CD4-positive, alpha-beta T cell treated with Interleukin-21 for 1 hour (primary cell): ENCODE measurements around the gene CES5A.
"Not testable (repeated sequence)": the region's sequence is repeated elsewhere in the genome, so short reads cannot be mapped to it uniquely, and the experiment has no call there.

ENCODE experiments used
- DNase-seq: peaks from one replicate; pipeline ENCODE4 v3.0.0-alpha.2; 2020

The CES5A gene

DNA sequence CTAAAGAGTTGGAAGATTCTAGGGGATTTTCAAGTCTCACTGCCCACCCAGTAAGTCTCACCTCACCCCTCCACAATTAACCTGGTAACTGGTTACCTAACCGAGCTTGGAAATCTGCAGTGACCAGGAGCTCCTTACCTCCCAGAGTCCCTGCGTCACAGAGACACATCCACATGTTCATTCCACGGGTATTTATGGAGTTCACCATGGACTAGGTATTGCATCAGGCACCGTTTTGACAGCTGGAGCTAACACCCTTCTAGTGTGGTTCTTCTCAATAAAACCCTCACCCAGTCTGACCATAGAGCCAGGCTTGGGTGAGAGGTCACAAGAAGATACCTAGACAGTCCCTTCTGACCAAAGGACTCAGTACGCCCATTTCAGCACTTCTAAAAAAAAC, 2.1 kb downstream of the CES5A start:
- no peak for DNase-seq

DNA sequence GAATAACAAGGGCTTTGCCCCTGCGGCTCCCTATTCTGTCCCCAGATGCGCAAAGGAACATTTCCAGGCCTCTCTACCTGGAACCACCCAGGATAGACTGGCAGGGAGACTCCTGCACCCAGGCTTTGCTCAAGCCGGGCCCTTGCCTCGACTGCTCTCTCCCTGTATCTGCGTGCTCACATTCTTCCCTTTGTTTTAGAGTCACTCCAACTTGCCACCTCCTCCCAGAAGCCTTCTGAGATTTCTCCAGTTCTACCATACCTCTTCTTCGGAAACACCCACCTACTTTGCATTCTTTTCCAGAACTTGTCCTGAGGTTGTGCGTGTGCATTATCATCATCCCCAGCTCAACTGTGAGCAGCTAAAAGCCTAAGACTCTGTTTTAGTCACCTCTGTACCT, 3.0 kb downstream of the CES5A start:
- DNase-seq: no peak

DNA sequence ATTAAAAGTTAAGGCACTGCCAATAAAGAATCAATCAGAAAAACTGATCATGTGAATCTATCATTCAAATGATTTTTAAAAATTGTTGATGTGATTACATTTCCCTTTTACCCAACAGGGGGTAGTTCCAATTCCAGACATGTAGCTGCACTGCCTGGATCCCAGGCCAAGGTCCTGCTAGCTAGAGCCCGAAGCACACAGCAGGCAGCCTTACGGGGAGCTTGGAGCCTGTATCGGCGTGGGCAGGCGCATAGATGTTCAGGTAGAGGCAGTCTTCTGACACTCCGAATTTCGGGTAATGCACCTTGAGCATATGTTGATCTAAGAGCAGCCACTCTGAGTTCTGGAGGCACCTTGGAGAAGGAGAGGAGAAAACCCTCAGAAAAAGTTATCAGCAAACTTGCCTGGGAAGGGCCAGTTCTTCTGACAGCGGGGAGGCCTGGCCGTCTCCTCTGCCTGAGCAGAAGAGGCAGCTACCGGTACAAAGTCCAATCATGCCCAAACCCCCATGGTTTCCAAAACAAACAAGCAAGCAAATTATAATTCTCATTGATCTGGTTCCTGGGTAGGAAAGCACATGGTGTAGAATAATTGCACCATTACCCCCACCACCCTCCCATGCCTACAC, 3.6 kb downstream of the CES5A start:
- DNase-seq: no peak

DNA sequence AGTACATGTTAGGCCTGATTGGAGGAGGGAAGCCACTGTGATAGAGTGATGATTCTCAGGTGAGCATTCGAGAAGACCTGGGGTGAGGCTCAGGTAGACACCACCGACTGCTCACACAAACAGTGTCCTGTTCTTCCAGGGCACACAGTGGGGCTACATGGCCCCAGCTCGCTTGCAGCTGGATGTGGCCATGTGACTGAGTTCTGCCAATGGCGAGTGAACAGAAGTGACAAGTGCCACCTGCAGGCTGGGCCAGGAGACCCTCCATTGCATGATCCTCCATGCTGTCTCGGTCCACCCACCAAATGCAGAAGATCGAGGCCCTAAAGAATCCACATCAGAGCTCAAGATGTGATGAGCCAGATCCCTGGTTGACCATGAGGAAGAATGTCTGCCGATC, 6.2 kb downstream of the CES5A start:
- no peak for DNase-seq

DNA sequence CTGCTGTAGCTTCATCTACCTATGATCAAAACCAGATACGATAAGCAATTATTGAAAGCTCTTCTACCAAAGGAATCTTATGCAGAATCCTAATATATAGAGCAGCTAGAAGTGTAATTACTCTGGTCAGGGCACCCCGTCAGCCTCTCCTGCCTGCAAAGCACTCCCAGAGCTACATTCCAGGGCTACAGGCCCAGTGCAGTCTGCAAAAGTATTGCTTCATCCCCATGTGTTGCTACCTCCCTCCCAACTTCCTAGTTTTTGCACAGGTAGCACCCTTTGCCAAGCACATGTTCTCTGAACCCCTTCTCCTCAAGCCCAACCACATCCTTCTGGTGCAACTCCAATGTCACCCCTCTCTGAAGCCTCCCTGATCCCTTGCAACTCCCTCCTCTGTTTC, 7.0 kb downstream of the CES5A start:
- no peak for DNase-seq

DNA sequence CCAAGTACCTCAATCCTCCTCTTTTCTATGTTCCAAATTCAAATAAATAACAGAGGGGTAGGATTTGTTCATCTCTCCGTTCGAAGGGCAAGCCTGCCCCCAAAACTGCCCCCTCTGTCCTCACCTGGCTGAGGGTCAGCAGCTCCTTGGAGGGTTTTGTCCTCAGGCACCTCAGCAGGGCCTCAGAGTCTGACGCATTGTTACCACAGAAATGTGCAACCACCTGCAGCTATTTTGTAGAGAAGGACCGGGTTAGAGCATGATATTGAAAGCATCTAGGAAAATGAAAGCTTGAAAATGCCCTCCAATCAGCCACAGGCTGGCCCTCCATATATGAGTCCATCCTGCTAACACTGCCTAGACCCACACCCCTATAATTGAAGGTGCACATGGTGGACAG, 13.9 kb downstream of the CES5A start:
- DNase-seq: no peak

DNA sequence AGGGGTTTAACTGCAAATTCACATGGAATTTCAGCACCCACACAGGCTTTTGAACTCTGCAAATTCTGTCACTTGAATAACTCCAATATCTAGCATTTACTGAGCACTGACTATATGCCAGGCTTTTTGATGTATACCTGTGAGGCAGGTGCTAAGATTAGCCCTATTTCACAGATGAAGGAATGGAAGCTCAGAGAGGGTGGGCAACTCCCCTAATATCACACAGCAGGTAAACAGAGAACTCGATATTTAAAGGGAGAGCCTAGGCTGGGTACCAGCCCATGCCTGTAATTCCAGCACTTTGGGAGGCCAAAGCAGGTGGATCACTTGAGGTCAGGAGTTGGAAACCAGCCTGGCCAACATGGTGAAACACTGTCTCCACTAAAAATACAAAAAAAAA, 17.5 kb downstream of the CES5A start:
- not testable (repeated sequence) for DNase-seq

DNA sequence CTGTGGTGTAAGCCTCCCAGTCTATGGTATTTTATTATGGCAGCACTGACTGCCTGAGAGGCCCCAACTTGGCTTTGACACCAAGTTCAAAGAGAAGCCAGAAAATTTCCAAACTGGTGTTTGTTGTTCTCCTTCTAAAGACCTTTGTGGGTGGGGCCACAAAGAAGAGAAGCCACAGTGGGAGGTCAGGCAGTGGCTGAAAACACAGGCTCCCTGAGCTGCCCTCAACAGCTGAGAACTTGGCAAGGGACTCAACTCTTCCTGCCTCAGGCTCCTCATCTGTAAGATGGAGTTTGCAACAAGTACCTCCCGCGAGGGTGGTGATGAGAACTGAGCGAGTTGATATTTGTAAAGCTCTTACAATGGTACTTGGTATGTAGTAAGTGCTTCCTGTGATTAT, 18.2 kb downstream of the CES5A start:
- DNase-seq: no peak

DNA sequence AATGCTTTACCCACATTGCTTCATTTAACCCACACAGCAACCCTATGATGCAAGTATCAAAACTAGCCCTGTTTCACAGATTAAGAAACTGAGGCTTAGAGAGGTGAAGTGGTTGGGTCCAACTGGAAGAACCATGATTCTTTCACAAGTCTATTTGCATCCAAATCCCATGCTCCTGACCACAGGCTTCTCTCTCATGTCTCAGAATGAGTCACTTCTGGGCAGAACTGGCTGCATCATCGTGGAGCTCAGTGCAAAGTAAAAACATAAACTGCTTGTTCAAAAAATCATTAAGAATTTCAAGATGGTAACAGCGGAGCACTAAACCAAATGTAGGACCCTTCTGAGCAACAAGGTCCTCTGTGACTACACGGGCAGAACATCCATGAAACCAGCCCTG, 22.1 kb downstream of the CES5A start:
- no peak for DNase-seq

DNA sequence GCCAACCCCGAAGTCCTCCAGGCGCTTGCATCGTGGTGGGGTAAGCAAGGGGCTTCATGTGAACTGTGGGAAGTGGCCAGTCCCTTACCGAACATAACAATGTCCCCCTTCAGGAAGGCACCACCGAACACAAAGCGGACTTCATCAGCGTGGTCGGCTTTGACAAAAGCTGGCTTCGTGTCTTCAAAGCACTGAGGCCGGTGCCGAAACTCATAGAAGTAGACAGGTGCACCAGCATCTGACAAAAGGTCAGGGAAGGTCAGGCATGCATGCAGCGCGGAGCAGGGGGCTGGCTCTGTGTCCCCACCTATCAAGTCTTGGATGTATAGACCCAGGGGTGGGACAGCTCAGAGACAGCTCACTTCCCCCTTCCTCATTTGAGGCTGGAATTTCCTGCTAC, 25.6 kb downstream of the CES5A start:
- no peak for DNase-seq

DNA sequence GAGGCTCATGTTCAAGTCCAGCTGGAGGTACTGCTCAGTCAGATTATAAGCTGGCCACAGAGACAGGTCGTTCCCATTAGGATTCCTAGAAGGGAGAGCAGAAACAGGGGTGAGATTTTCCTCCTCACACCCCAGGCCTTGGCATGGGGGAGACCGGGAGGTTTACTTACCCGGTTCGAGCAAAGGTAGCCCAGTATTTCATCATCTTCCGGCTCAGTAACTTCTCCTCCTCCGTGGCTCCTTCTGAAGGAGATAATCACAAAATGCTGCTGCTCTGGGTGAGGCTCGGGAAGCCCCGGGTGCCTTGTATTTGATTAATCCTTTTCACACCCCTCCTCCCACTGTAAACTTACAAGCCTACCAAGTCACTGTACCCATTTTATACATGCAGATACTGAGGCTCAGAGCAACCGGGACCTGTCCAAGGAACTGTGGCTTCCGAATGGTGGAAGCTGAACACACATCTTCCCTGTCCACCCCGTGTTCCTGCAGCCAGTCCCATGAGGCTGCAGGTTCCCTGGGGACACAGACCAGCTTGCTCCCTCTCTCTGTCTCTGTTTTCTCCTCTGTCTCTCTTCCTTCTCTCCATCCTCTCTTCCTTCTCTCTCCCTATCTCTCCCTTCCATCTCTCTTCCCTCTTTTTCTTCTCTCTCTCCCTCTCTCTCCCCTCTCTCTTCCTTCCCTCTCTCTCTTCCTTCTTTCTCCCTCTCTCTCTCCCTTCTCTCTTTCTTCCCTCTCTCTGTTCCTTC, 28.4 kb downstream of the CES5A start:
- no peak for DNase-seq

DNA sequence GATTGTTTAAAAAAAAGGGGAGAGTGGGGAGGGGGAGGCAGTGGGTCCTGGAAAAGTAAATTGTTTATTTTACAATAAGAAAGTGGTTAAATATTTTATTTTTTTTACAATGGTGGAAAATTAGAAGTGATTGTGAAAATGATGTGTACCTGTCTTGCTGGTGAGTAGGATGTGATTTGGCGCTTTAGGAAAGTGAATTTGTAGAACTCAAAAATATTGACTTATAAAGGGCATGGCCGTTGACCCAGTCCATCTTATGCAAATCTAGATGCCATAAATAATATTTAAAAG, 32.1 kb downstream of the CES5A start:
- no peak for DNase-seq

DNA sequence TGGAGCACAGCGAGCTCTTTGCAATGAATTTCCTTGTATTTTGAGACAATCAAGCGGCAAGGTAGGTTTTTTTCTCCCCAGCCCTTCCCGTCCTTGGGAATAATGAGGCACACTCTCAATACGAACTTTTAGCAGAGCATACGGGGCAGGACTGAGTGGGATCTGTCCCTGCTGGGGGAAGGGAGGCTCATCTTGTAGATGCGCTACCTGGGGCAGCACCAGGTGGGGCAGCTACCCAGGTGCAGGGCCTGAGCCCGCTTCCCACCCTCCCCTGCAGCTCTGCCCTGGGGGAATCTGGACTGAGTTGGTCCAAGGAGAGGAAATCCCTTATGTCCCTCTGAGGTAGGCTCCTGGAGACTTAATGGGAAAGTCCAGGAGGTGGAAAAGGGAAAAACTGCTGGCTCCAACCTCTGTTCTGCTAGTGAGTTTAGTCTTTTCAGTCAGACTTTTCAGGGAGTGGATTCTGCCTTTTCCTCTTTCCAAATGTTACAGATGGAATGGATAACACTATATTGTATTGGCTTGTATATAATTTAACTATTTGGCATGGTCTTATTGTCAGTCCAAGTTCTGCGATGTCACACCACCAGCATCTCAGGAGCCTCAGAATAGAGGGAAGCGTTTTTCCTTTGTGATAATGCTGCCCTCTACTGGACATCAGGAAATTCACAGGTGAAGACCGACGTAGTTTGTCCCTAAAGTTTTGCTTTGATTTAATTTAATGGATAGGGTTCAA, 32.6 kb downstream of the CES5A start:
- peak; percentile 52 for DNase-seq

DNA sequence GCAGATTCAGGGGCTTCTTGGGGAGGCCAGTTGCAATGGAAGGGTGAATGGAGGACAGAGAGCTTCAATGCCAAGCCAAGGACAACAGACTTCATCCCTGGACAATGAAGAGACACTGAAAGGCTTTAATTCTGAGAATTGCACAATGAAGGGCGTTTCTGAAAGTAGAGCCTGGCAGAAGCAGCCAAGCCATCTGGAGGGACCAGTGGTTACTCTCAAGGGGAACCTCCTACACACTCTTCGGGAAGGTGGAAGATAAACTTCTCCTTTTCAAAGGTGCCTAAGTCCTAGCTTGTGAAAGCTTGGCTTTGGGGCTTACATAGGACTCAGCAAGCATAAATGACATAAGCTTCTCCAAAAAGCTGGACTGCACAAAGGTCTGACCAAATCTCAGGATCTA, 36.1 kb downstream of the CES5A start:
- peak; percentile 13 for DNase-seq

DNA sequence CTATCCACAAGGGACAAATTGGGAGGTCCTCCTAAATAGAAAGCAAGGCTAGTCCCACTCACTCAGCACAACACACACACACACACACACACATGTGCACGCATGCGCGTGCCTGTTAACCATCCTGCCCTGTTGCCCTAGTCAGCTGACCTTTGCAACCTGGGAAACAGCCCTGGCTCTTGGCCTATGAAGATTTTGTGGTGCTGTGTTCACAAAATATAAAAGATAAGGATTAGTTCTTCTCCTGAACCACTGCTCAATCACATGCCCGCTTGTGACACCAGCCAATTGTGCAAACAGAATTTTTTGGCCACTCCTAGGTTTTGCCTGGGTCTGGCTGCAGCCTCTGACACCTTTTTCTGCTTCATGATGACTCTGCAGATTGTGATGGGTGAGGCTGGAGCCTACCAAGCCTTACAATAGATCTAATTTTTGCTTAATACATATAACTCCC, 39.0 kb downstream of the CES5A start:
- DNase-seq: no peak

DNA sequence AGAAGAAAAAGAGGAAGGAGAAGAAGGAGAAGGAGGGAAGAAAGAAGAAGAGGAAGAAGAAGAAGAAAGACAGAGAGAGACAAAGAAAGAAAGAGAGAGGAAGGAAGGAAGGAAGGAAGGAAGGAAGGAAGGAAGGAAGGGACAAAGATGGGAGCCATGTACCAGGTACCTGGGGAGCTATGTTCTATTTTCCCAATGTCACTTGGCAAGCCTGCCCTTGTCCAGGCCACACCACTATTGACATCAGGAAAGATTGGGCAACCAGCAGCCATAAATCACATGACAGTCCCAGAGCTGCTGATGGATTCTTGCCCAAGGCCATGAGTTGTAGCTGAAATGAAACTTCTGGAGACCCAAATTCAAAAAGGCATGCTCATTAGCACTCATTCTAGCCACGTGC, 39.6 kb downstream of the CES5A start:
- no peak for DNase-seq

DNA sequence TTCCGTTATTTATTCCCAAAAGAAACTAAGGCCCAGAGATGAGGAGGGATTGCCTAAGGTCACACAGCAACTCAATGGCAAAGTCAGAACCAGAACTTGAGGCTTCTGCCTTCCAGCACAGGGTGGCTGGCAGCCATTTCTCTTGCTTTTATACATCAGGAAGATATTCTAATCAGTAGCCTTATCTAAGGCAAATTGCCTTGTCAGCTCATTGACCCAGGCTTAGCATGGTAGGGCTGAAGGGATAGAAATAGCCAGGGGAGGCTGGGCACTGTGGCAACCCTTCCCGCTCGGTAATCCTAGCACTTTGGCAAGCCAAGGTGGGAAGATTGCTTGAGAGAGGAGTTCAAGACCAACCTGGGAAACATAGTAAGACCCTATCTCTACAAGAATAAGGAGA, 40.0 kb downstream of the CES5A start:
- not testable (repeated sequence) for DNase-seq

DNA sequence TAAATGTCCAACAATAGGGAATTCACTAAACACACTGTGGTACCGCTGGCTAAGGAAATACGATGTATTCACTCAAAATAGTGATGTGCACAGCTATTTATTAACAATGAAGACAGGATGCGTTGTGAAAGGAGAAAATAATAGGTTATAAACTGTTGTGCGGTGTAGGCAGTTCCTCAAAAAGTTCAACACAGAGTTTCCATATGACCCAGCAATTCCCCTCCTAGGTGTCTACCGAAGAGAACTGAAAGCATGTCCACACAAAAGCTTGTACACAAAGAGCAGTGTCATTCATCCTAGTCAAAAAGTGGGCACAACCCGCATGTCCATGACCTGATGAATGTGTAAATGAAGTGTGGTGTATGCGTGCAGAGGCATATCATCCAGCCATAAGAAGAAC, 41.1 kb downstream of the CES5A start:
- DNase-seq: no peak

DNA sequence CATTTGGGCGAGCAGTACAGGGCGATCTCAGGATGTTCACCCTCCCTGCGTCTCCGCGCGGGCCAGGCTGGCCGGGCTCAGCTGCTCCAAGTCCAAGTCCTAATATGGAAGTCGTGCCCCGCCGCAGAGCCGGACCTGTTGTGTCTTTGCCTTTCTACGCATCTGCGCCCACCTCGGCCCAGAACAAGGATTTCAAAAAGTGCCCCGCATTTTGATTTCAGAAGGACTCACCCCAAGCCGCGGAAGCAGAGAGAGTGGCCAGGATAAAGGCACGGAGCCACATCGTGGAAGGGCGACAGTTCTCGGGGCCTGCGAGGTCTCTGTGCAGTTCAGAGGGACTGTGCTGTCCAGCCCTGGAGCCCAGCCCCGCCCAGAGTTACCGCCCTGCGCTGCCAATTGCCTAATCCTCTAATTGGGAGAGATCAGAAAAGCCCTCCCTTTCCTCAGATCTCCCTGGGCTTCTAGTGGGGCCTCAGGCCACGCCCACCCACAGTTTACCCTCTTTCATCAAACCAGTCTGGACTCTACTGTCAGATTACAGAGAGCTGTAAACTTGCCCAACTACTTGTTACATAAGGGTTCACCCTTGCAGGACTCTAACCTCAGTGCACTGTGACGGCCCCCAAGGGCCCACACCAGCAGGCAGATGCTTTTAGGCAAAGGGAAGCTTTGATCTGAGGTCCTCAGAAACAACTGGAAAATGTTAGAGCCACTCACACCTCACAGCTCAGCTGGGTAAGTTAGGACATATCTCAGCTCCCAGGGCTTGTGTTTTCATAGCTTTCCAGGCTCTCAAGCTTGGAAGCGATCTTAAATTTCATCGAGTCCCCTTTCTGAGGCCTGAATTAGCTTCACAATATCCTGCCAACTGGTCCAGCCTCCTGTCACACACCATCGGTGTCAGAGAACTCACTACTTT, 42.1 kb downstream of the CES5A start, which contains the start of gene CES1:
Gene CES1, minus strand, starts transcription at position 324 of the 919 bp plus-strand sequence. Its CDS starts 41 bp downstream, at position 283.
- no peak for DNase-seq

DNA sequence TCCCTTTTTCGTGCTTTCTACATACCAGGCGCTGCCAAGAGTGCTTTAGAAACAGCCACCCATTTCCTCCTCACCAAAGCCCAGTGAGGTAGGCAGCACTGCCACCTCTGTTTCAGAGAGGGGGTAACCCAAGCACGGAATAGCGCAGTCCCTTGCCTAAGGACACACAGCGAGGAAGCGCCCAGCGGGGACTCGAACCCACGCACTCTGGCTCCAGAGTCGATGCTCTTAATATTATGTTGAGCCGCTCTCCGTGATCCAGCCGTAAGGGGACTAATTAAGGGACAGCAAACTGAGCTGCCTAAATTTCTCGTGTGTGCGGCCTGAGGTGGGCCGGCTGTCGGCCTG, 42.8 kb downstream of the CES5A start:
- DNase-seq: no peak

DNA sequence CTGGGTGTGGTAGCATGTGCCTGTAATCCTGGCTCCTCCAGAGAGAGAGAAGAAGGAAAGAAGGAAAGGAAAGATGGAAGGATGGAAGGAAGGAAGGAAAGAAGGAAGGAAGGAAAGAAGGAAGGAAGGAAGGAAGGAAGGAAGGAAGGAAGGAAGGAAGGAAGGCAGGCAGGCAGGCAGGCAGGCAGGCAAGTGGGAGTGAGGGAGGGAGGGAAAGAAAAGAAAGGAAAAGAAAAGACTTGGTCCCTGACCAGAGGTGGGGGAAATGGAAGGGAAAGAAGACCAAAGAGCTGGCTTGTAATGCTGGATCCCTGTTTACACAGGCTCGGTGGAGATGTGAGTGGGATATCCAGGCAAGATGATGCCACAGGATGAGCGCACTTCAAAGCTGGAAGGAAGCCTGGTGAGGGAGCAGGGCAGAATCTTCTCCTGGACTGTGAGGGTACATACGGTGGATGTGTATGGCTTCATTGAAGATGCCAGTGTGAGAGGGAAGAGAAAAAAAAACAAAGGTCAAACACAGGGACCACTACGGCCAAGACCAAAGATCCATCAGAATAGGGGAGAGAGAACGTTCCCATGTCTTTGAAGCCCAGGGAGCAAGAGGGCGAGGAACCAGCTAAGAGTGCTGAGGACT, 44.4 kb downstream of the CES5A start:
- no peak for DNase-seq

DNA sequence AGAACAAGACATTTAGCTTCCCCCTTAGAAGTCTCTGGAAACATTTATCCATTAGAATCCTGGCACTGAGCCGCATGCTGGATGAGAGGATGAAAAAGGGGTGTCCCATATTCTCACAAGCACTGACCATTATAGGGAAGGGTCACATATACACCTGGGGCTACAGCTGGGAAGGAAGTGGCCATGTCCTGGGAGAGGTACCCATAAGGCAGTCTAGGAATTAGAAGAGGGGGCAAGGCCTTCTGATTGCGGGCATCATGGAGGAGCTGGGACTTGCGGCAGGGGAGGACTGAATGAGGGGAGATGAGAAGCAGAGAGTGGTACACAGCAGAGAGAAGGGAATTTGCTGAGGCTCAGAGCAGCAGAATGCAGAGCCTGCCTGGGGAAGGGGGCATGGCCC, 45.9 kb downstream of the CES5A start:
- DNase-seq: not testable (repeated sequence)

DNA sequence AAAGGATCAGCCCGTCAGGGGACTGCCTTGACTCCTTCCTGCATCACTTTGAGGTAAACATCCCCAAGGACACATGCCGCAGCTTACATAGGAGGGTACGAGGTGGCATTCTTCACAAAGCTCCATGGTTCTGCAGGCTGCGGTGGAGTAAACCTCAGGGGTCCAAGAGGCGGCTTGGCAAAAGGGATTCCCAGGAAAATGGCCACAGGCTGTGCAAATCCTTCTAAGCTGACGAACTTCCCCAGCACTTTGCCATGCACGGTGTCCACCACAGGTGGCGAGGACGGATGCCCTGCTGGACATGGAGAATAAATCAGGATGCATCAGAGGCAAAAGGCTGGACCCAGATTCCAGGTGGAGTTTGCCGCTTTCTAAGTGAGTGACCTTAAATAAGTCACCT, 46.5 kb downstream of the CES5A start:
- no peak for DNase-seq
